SU-DHL-6 (cell line): Measurements from ENCODE around the gene DDX56.

ENCODE experiments used
- EZH2phosphoT487 ChIP-seq: fragments of 200-600 bp; sonication (generic), shearing (Covaris generic); conservative IDR thresholded peaks from 2 replicates; pipeline ENCODE4 v1.6.1; 2018; ENCODE audit warnings: mild to moderate bottlenecking, antibody characterized with exemption, low read length, moderate library complexity, mixed read lengths
- TF ChIP-seq, protein P1 (sequence below): fragments of 200-600 bp; sonication (generic); IDR thresholded peaks from one replicate; pipeline ENCODE4 v1.5.1; 2017; ENCODE audit warnings: antibody characterized with exemption, mild to moderate bottlenecking, low read length, moderate library complexity; ENCODE audit not compliant: insufficient read depth, poor library complexity, severe bottlenecking

- TF ChIP-seq, protein P1, sequence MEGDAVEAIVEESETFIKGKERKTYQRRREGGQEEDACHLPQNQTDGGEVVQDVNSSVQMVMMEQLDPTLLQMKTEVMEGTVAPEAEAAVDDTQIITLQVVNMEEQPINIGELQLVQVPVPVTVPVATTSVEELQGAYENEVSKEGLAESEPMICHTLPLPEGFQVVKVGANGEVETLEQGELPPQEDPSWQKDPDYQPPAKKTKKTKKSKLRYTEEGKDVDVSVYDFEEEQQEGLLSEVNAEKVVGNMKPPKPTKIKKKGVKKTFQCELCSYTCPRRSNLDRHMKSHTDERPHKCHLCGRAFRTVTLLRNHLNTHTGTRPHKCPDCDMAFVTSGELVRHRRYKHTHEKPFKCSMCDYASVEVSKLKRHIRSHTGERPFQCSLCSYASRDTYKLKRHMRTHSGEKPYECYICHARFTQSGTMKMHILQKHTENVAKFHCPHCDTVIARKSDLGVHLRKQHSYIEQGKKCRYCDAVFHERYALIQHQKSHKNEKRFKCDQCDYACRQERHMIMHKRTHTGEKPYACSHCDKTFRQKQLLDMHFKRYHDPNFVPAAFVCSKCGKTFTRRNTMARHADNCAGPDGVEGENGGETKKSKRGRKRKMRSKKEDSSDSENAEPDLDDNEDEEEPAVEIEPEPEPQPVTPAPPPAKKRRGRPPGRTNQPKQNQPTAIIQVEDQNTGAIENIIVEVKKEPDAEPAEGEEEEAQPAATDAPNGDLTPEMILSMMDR, result no peak
- TF ChIP-seq EZH2phosphoT487, result no peak
Observed at GRCh38 chr7:44581879-44582603, 8.3 kb upstream of the DDX56 start, which contains the start of gene TMED4.
